ENCODE measurements around the gene KCTD17. TPM values are rescaled to one million over a fixed set of nuclear protein-coding genes. Genes with fewer than 3 reads are reported as not detected.

KCTD17 gene
- total RNA-seq, 1 experiment from 2014 or later, result 24.9 TPM

DNA sequence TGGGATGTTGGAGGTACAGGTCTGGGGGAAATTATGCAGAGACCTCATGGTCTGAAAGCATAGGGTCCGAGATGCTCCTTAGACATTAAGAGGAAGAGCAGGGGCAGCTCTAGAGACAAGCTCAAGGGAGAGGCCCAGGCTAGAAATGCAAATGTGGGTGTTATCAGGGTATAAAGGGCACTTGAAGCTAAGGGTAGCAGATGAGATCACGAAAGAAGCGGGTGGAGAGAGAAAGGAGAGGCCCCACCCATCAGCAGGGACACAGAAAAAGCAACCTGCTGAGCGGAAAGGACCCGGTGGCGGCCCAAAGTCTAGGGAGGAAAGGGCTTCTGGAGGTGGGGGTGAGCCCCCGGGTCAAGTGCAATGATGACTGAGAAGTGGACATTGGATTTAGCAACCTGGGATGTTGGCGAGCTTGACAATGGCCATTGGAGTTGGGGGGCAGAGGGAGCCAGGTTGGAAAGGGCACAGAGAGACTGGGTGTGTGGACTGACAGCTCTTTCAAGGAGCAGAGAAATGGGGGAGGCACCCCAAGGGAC is 49.1 kb downstream of the KCTD17 start:
- Histone ChIP-seq H3K79me2 (ENCODE audit: low read length) (no peaks in the 10 kb centered on the region), H2AFZ (ENCODE audit: low read length) (no peak overlapping the region), H3K4me3 (ENCODE audit: low read length) (no peak overlapping the region), H3K9ac (ENCODE audit: low read length) (no peak overlapping the region), H3K27me3 (ENCODE audit: low read length) (no peaks in the 10 kb centered on the region), H3K4me2 (ENCODE audit: low read depth, low read length, poor library complexity, severe bottlenecking) (no peak overlapping the region), H3K36me3 (ENCODE audit: insufficient read depth, low read length) (no peaks in the 10 kb centered on the region), H3K9me2 (replicated peaks; ENCODE audit: insufficient read depth, low read length) (no peaks in the 10 kb centered on the region), H3K4me1 (ENCODE audit: low read length) (peaks cover 10% of the 10 kb centered on the region), H4K20me1 (ENCODE audit: insufficient read depth, low read depth, low read length) (peaks cover 6% of the 10 kb centered on the region; the same call in 1 of the 2 replicates), H3K27ac (ENCODE audit: low read length) (no peak overlapping the region), H3K9me3 (ENCODE audit: low read length) (no peaks in the 10 kb centered on the region)
- DNase-seq, result no peak

DNA sequence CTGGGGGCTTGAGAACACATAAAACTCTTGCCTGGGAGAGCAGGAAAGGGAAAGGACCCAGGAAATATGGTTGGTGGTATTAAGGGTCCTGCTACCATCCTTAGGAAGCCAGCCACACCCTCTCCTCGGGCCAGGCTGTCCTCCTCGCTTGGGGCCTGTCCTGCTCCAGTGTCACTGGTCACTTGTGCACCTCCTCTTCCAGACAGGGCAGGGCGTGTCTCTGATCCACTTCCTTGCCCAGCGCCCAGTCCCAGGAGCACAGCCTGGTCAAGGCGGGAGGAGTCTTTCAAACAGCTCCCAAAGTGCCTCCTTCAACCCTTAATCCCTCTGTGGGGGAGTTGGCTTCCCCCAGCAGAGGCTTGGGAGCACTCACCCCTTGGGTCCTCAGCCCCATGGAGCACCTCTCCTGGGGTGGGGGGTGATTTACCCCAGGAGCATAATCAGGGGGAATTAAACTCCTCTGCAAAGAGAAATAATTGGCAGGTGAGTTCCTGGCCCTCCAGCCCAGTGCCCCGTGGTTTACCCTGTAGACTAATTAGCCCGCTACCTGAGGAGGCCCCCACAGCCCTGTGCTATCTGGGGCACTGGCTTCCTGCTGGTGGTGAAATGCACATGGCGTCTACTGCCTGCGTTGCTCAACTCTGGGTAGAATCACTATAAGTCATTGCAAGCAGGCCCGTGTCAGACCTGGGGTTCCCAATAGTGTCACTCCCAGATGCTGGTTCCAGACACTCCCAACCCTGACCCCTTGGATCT is 49.9 kb downstream of the KCTD17 start:
- H3K79me2 ChIP-seq (ENCODE audit: low read length), result no peaks in the 10 kb centered on the region
- peaks cover 10% of the 10 kb centered on the region for H3K4me1 ChIP-seq (ENCODE audit: low read length)
- H3K9me2 ChIP-seq (replicated peaks; ENCODE audit: insufficient read depth, low read length), result no peaks in the 10 kb centered on the region

DNA sequence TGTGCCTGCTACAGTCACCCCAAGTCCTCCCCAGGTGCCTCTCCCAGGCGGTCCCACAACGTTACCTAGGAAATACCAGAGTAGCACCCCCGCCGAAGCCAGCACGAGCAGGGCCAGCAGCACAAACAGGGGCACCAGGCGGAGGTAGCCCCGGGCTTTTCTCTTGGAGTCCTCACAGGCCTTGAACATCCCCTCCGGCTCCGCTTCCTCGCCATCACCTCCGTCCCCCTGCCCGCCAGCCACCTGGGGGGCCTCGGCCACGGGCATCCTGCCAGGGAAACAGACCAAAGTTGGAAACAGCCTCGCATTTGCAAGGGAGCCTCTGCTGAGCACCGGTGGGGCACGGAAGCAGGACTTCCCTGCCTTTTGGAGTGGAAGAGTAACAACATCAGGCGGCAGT is 51.6 kb downstream of the KCTD17 start:
- Histone ChIP-seq H3K9ac (ENCODE audit: low read length) (no peak overlapping the region), H2AFZ (ENCODE audit: low read length) (no peak overlapping the region), H3K4me2 (ENCODE audit: low read depth, low read length, poor library complexity, severe bottlenecking) (no peak overlapping the region), H3K27ac (ENCODE audit: low read length) (no peak overlapping the region), H3K4me3 (ENCODE audit: low read length) (no peak overlapping the region), H4K20me1 (ENCODE audit: insufficient read depth, low read depth, low read length) (peaks cover 6% of the 10 kb centered on the region; the same call in 1 of the 2 replicates), H3K9me3 (ENCODE audit: low read length) (no peaks in the 10 kb centered on the region), H3K36me3 (ENCODE audit: insufficient read depth, low read length) (no peaks in the 10 kb centered on the region), H3K9me2 (replicated peaks; ENCODE audit: insufficient read depth, low read length) (no peaks in the 10 kb centered on the region), H3K4me1 (ENCODE audit: low read length) (peaks cover 10% of the 10 kb centered on the region), H3K27me3 (ENCODE audit: low read length) (no peaks in the 10 kb centered on the region), H3K79me2 (ENCODE audit: low read length) (no peaks in the 10 kb centered on the region)
- DNase-seq, result no peak

More for the DNA sequence above, 49.9 kb downstream of the KCTD17 start:
- Histone ChIP-seq H3K9ac (ENCODE audit: low read length) (no peak overlapping the region), H3K27me3 (ENCODE audit: low read length) (no peaks in the 10 kb centered on the region), H3K4me2 (ENCODE audit: low read depth, low read length, poor library complexity, severe bottlenecking) (no peak overlapping the region), H4K20me1 (ENCODE audit: insufficient read depth, low read depth, low read length) (peaks cover 6% of the 10 kb centered on the region; the same call in 1 of the 2 replicates), H3K36me3 (ENCODE audit: insufficient read depth, low read length) (no peaks in the 10 kb centered on the region), H3K27ac (ENCODE audit: low read length) (no peak overlapping the region), H3K4me3 (ENCODE audit: low read length) (no peak overlapping the region), H2AFZ (ENCODE audit: low read length) (no peak overlapping the region), H3K9me3 (ENCODE audit: low read length) (no peaks in the 10 kb centered on the region)
- no peak for DNase-seq

DNA sequence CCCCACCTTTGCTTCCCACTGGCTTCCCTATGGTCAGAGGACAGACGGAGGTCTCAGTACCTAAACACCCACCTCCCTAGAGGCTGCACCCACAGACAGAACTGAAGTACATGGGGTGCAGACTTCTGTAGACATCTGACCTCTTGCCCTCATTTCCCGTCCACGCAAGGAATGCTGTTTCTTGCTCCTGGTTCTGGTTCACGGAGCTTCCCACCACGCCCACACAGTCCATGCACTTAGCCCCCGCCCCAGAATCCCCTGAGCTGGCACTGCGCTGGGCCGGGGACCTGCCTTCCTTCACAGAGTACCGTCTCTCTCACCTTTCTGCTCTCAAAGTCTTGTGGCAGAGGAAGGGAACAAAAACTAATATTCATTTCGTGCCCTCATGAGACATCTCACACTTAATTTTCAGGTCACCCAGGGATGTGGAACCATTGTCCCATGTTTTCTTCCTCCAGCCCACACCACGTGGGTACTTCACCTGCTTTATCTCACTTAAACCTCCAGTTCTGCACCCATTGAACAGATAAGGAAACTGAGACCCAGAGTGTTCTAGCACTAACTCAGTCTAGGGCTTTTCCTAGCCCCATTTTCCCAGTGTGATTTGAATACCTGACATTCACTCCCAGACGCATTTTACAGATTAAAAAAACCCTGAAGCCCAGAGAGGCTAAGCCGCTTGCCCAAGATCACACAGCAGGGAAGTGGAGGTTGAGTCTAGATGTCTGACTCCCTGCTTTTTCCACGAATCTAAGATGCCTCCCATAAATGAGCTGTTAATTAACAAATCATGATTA is 52.3 kb downstream of the KCTD17 start:
- Histone ChIP-seq H3K4me3 (ENCODE audit: low read length) (no peak overlapping the region), H3K9me2 (replicated peaks; ENCODE audit: insufficient read depth, low read length) (no peaks in the 10 kb centered on the region), H3K27ac (ENCODE audit: low read length) (no peak overlapping the region), H4K20me1 (ENCODE audit: insufficient read depth, low read depth, low read length) (peaks cover 1% of the 10 kb centered on the region; the same call in 1 of the 2 replicates), H3K9me3 (ENCODE audit: low read length) (no peaks in the 10 kb centered on the region), H3K9ac (ENCODE audit: low read length) (no peak overlapping the region), H3K79me2 (ENCODE audit: low read length) (no peaks in the 10 kb centered on the region), H3K36me3 (ENCODE audit: insufficient read depth, low read length) (no peaks in the 10 kb centered on the region), H3K4me1 (ENCODE audit: low read length) (peaks cover 10% of the 10 kb centered on the region), H3K4me2 (ENCODE audit: low read depth, low read length, poor library complexity, severe bottlenecking) (no peak overlapping the region), H3K27me3 (ENCODE audit: low read length) (no peaks in the 10 kb centered on the region), H2AFZ (ENCODE audit: low read length) (no peak overlapping the region)
- DNase-seq, result no peak

DNA sequence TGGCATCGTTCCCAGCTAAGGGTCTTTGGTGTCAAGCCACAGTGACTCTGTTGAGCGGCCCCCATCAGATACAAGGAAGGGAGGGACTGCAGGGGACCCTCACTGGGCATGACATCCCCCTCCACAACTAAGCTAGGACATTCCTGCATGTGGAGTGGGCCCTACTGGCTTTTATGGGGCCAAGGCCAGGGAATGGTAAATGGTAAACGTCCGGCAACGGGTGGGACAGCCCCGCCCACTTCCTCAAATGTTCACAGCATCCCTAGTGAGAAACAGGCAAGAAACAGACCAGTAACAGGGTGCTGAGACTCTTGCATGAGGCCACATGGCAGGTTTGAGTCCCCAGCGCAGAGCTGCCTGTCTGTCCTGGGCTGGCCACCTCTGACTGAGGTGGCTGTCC is 53.6 kb downstream of the KCTD17 start:
- H3K4me3 ChIP-seq (ENCODE audit: low read length), result no peak overlapping the region
- H2AFZ ChIP-seq (ENCODE audit: low read length), result no peak overlapping the region
- no peaks in the 10 kb centered on the region for H3K9me3 ChIP-seq (ENCODE audit: low read length)
- no peaks in the 10 kb centered on the region for H4K20me1 ChIP-seq (ENCODE audit: insufficient read depth, low read depth, low read length)
- DNase-seq, result no peak
- H3K27me3 ChIP-seq (ENCODE audit: low read length), result no peaks in the 10 kb centered on the region
- H3K79me2 ChIP-seq (ENCODE audit: low read length), result no peaks in the 10 kb centered on the region
- no peak overlapping the region for H3K9ac ChIP-seq (ENCODE audit: low read length)
- no peaks in the 10 kb centered on the region for H3K9me2 ChIP-seq (replicated peaks; ENCODE audit: insufficient read depth, low read length)
- H3K27ac ChIP-seq (ENCODE audit: low read length), result no peak overlapping the region
- no peak overlapping the region for H3K4me2 ChIP-seq (ENCODE audit: low read depth, low read length, poor library complexity, severe bottlenecking)
- no peaks in the 10 kb centered on the region for H3K36me3 ChIP-seq (ENCODE audit: insufficient read depth, low read length)
- peaks cover 18% of the 10 kb centered on the region for H3K4me1 ChIP-seq (ENCODE audit: low read length)

DNA sequence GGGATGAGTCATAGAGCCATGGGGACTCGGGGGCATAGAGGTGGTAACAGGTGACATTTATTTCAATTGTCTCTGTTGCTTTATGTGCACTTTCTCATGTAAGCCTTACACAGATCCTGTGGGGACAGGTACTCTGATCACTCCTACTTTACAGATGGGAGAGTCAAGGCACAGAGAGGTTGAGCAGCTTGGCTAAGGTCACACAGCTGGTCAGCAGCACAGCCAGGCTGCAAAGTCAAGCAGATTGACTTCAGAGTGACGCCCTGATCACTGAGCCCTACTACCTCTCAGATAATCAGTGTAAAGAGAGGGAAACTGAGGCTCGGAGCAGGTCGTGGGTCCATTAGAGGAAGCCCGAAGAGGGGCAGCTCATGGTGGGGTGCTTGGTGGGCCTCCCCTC is 54.4 kb downstream of the KCTD17 start:
- H3K79me2 ChIP-seq (ENCODE audit: low read length), result no peaks in the 10 kb centered on the region
- H3K4me1 ChIP-seq (ENCODE audit: low read length), result peaks cover 9% of the 10 kb centered on the region
- H3K27ac ChIP-seq (ENCODE audit: low read length), result no peak overlapping the region
- no peak overlapping the region for H3K9ac ChIP-seq (ENCODE audit: low read length)
- H3K9me3 ChIP-seq (ENCODE audit: low read length), result no peaks in the 10 kb centered on the region
- DNase-seq, result no peak
- H3K27me3 ChIP-seq (ENCODE audit: low read length), result no peaks in the 10 kb centered on the region
- H3K36me3 ChIP-seq (ENCODE audit: insufficient read depth, low read length), result no peaks in the 10 kb centered on the region
- no peaks in the 10 kb centered on the region for H3K9me2 ChIP-seq (replicated peaks; ENCODE audit: insufficient read depth, low read length)
- H3K4me2 ChIP-seq (ENCODE audit: low read depth, low read length, poor library complexity, severe bottlenecking), result no peak overlapping the region
- no peak overlapping the region for H3K4me3 ChIP-seq (ENCODE audit: low read length)
- H4K20me1 ChIP-seq (ENCODE audit: insufficient read depth, low read depth, low read length), result no peaks in the 10 kb centered on the region
- H2AFZ ChIP-seq (ENCODE audit: low read length), result no peak overlapping the region

DNA sequence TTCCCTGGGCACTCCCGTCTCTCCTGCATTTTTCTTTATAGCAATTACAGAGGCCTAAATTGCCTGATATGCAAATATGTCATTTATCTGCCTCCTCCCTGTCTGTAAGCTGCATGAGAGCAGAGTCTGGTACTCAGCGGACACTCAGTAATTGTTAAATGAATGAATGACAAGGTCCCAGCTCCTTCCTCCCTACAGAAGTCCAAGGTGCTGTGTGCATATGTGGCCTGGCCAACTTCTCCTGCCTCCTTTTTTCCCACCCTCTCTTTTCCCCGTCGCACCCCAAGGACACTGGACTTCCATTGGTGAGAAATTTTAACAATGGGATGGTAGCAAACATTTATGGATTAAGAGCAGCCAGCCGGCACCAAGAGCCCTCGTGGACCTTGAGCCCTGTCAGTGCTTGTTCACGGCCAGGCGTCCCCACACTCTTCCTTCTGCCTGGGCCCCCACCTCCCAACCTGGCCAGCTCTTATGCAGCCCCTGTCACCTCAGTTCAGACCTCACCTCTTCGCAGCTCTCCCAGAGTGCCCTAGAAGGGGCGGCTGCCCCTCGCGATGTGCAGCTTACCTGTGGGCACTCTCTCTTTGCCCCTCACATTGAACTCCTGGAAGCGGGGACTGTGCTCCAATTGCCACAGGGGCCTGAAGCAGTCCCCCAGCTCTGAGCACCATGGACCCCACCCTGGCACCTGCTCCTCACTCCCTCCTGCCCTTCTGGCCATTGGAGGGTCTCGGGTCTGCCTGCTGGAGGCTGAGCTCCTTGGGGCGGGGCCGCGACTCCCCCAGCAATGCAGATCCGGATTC is 56.5 kb downstream of the KCTD17 start:
- no peak overlapping the region for H3K9ac ChIP-seq (ENCODE audit: low read length)

More for the DNA sequence above, 56.5 kb downstream of the KCTD17 start:
- H3K4me1 ChIP-seq (ENCODE audit: low read length), result peaks cover 9% of the 10 kb centered on the region
- no peaks in the 10 kb centered on the region for H3K36me3 ChIP-seq (ENCODE audit: insufficient read depth, low read length)
- no peak overlapping the region for H3K4me2 ChIP-seq (ENCODE audit: low read depth, low read length, poor library complexity, severe bottlenecking)
- H3K9me3 ChIP-seq (ENCODE audit: low read length), result no peaks in the 10 kb centered on the region
- no peaks in the 10 kb centered on the region for H3K27me3 ChIP-seq (ENCODE audit: low read length)
- no peaks in the 10 kb centered on the region for H3K79me2 ChIP-seq (ENCODE audit: low read length)
- no peak overlapping the region for H3K4me3 ChIP-seq (ENCODE audit: low read length)
- H3K9me2 ChIP-seq (replicated peaks; ENCODE audit: insufficient read depth, low read length), result no peaks in the 10 kb centered on the region
- no peak overlapping the region for H3K27ac ChIP-seq (ENCODE audit: low read length)
- no peaks in the 10 kb centered on the region for H4K20me1 ChIP-seq (ENCODE audit: insufficient read depth, low read depth, low read length)
- H2AFZ ChIP-seq (ENCODE audit: low read length), result no peak overlapping the region
- no peak for DNase-seq

Data from Karpas-422 (cell line).